SK-MEL-5 (cell line): Measurements from ENCODE around the gene CLSTN2. TPM values are rescaled to one million over a fixed set of nuclear protein-coding genes. Genes with fewer than 3 reads are reported as not detected.

Experiments
- DNase-seq: peaks from one replicate; pipeline ENCODE4 v3.0.0-alpha.2; 2016; ENCODE audit warnings: low read depth, low spot score
- in situ Hi-C: cut with HindIII; loops from 2 replicates; pipeline ENCODE4 v1.10.0; 2016; ENCODE audit warnings: low sequenced_read_pairs, high pct_unique_total_duplicates, low pct_unique_long_range_greater_than_20kb
- total RNA-seq: library from RNA; depleted of rRNA; stranded (reverse); fragments of >200 nt; shearing (Covaris generic); gene quantifications from 2 replicates; pipeline ENCODE4 v1.2.3, GENCODE V29; 2014

Gene CLSTN2
- total RNA-seq, 1 experiment from 2014 or later: not detected

GRCh38 chr3:140342668-140343067 is 407.7 kb downstream of the CLSTN2 start:
- peak; percentile 4 for DNase-seq
- in situ Hi-C loops: no loop called here

GRCh38 chr3:140343211-140344081 is 408.5 kb downstream of the CLSTN2 start:
- in situ Hi-C loops: no loop called here
- no peak for DNase-seq

GRCh38 chr3:140344082-140344454 is 409.1 kb downstream of the CLSTN2 start:
- no peak for DNase-seq
- in situ Hi-C loops: no loop called here

GRCh38 chr3:140344601-140345205 is 409.7 kb downstream of the CLSTN2 start:
- DNase-seq: no peak
- in situ Hi-C loops: no loop called here

GRCh38 chr3:140347151-140347550 is 412.2 kb downstream of the CLSTN2 start:
- DNase-seq: no peak
- in situ Hi-C loops: no loop called here

GRCh38 chr3:140349938-140350337 is 415.0 kb downstream of the CLSTN2 start:
- in situ Hi-C loops: no loop called here
- no peak for DNase-seq

- in situ Hi-C loops: no loop called here
- DNase-seq: no peak
Observed at GRCh38 chr3:140351466-140351865, 416.5 kb downstream of the CLSTN2 start.

- in situ Hi-C loops: no loop called here
- DNase-seq: no peak
Observed at GRCh38 chr3:140355481-140355880, 420.5 kb downstream of the CLSTN2 start.

GRCh38 chr3:140358686-140359085 is 423.7 kb downstream of the CLSTN2 start:
- DNase-seq: no peak
- in situ Hi-C loops: no loop called here

- no peak for DNase-seq
- in situ Hi-C loops: no loop called here
Observed at GRCh38 chr3:140359233-140359995, 424.4 kb downstream of the CLSTN2 start.

GRCh38 chr3:140360332-140360731 is 425.3 kb downstream of the CLSTN2 start:
- peak; percentile 7 for DNase-seq

GRCh38 chr3:140363801-140364200 is 428.8 kb downstream of the CLSTN2 start:
- no peak for DNase-seq
- in situ Hi-C loops: no loop called here

More at GRCh38 chr3:140360332-140360731, 425.3 kb downstream of the CLSTN2 start:
- in situ Hi-C loops: no loop called here

GRCh38 chr3:140365872-140366697 is 431.1 kb downstream of the CLSTN2 start:
- in situ Hi-C loops: no loop called here
- DNase-seq: no peak

- DNase-seq: no peak
- in situ Hi-C loops: no loop called here
Observed at GRCh38 chr3:140368223-140368811, 433.3 kb downstream of the CLSTN2 start.

- in situ Hi-C loops: no loop called here
- DNase-seq: no peak
Observed at GRCh38 chr3:140370686-140371085, 435.7 kb downstream of the CLSTN2 start.

GRCh38 chr3:140373234-140373633 is 438.2 kb downstream of the CLSTN2 start:
- in situ Hi-C loops: no loop called here

GRCh38 chr3:140375002-140375401 is 440.0 kb downstream of the CLSTN2 start:
- no peak for DNase-seq
- in situ Hi-C loops: no loop called here

More at GRCh38 chr3:140373234-140373633, 438.2 kb downstream of the CLSTN2 start:
- DNase-seq: no peak
